GM18868 (cell line): ENCODE results near the gene IKBKG.
"Not testable (repeated sequence)": the region's sequence is repeated elsewhere in the genome, so short reads cannot be mapped to it uniquely, and the experiment has no call there.

Experiments used
- ATAC-seq: cut with Tn5 transposase; IDR thresholded peaks from one replicate; pipeline ENCODE4 v1.9.1; 2021; ENCODE audit warnings: mild to moderate bottlenecking, moderate library complexity; ENCODE audit not compliant: unreplicated experiment

The IKBKG gene

DNA sequence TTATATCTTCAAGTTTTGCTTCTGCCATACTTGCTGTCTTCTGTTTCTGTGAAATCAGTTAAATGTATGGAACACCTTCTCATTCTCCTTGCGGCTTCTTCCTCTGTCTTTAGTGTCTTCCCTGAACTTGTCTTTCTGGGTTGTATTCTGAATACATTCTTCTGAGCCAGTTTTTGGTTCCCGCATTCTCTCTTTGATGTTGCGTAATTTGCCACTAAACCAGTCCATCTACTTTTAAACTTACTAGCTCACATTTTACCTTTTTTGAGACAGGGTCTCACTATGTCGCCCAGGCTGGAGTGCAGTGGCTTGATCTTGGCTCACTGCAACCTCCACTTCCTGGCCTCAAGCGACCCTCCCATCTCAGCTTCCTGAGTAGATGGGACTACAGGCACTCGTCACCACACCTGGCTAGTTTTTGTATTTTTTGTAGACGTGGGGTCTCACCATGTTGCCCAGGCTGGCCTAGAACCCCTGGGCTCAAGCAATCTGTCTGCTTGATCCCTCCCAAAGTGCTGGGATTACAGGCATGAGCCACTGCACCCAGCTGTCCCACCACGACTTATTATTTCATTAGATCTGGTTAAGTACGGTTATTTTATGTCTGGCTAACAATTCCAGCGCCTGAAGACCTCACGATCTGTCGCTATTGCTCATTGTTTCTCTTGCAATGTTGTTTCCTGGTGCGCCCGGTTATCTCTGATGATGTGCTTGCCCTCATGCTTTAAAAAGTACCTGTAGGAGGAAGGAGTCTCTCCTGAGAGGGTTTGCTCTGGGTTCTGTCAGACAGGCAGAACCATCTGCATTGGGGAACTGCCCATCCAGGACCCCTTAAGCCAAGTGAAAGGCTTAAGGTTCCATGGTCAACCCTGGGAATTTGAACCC, 21.6 kb upstream of the IKBKG start:
- ATAC-seq: no peak

DNA sequence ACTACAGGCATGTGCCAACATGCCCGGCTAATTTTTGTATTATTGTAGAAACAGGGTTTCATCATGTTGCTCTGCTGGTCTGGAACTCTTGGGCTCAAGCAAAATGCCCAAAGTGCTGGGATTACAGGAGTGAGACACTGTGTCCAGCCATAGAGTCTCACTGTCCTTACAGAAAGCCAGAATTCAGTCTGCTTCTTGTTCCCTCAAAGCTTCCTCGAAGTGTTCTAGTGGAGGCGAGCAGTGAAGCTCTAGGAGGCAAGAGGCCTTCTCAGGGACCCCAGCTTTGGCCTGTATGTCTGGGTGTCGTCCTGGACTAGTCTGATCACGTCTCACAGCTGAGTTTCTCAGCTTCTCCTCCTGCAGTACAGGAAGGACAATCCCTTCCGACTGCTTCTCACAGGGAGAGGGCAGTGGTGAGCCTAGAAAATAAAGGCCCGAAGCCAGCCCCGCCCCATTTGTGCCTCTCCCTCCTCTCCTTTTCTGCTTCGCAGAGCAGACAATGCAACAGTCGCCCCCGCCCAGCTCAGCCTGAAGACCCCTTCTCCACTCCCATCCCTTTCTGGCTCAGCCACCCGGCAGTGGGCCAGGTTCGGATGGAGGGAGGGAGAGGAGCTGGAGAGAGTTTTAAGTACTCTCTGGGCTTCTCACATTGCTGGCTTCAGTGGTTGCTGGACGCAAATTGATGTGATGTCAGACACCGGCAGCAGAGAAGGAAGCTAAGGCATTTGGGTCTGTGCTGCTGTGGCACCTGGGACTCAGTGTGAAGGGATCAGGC, 20.3 kb upstream of the IKBKG start:
- ATAC-seq: peak; percentile 76

DNA sequence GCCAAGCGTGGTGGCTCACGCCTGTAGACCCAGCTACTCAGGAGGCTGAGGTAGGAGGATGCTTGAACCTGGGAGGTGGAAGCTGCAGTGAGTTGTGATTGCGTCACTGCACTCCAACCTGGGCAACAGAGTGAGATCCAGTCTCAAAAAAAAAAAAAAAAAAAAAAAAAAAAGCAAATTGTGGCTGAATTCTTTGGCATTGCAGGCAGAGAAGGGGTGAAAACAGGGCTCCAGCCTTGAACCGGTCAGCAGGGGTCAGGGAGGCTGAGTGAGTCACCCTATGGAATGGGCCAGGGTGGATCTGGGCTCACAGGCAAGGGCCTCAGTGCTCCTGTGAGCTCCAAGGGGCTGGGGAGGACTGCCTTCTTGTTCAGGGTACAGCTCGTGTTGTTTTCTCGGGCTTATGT, 18.2 kb upstream of the IKBKG start:
- no peak for ATAC-seq

DNA sequence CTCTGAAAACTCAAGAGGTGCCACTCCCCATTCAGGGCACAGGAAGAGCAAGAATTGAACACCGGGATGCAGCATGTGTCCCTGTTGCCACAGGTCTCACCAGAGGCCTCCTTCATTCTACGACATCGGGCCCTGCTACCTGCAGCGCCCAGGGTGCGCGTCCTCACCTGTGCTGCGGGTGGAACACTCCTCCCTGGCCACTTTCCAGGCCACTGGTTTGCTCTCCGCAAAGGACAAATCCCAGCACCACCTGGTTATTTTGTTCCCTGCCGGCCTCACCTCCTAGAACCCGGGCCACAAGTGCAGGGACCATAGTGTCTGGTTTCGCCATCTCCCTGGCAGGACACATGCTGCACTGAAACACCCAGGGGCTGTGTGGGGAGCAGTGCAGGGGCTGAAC, 17.1 kb upstream of the IKBKG start:
- ATAC-seq: no peak

DNA sequence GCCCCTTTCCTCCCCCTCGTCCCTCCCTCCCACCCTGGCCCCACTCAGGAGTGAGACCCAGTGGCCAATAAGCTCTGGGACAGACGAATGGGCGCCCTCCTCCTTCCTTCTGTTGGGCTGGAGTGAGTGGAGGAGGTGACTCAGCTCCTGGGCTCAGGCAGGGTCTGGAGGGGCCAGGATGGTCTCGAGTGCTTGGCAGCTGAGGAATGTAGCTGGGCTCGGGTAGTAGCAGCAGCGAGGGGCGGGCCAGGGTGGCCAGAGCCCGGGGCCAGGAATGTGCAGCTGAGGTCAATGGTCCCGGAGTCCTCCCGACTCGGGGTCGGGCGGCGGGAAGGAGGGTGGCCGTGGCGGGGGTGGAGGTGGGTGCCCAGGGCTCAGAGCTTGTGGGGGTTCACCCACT, 15.8 kb upstream of the IKBKG start:
- ATAC-seq: no peak

DNA sequence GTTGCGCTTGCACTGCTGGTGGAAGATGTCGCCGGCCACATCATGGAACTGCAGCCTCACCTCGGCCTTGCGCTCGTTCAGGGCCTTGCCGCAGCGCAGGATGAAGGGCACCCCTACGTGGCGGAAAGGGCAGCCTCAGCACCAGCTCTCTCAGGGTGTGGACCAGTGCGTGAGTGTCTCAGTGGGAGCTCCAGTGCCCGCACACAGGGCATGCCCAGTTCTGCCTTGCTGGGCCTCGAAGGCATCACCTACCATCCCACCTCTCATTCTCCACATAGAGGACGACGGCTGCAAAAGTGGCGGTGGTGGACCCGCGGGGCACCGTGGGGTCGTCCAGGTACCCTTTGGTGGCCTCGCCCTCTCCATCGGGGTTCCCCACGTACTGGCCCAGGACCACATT, 14.7 kb upstream of the IKBKG start:
- ATAC-seq: no peak

DNA sequence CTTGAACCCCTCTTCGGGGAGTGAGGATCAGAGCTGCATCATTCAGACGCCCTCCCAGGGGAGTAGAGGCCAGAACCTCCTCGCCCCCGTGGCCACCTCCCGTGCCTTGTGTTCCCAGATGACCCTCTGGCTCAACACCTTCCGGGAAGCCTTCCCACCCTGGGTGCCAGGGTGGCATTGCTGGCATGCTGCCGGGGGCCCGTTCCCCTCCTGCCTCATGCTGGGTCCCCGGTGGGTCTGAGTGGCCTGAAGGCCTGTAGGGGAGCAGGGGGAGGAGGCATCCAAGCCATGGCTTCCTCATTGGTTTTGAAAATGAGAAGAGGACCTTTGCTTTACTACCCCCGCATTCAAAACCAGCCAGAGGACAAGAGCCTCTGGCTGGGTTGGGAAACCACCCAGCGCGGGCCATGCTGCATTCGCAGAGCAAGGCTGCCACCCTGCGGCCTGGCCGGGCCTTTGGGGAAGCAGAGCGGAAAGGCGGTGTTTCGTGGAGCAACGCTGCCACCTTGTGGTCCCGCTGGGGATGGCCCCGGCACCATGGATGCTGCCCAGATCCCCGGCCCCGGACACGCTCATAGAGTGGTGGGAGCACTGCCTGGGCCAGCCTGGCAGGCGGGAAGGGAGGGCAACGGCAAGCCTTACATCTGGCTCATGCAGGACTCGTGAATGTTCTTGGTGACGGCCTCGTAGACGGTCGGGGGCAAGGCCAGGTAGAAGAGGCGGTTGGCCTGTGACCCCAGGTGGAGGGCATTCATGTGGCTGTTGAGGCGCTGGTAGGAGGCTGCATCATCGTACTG, 12.7 kb upstream of the IKBKG start:
- ATAC-seq: peak; percentile 78

DNA sequence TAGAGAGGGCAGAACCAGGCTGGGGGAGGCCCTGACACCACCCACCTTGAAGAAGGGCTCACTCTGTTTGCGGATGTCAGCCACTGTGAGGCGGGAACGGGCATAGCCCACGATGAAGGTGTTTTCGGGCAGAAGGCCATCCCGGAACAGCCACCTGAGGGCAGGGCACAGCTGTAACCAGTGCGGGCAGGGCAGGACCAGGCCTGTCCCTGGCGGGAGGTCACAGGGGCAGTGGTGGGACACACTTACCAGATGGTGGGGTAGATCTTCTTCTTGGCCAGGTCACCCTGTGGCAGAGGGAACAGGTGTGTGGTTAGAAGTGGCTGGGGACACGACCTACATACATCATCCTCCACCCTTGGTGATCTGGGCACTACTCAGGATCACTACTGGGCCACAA, 11.5 kb upstream of the IKBKG start:
- ATAC-seq: no peak

DNA sequence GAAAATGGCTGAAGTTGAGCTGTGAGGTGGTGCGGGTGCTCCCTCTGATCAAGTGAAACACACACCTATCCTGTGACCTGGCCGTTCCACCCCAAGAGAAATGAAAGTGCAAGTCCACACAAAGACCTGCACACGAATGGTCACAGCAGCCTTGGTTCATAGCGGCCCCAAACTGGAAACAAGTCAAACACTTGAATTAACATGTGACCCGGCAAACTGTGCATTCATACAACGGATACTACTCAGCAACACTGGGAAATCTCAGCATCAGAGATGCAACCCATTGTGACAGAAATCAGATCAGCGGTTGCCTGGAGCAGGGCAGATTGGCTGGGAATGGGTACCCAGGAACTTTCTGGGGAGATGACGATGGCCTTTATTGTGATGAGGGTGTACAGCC, 8.3 kb upstream of the IKBKG start:
- no peak for ATAC-seq

DNA sequence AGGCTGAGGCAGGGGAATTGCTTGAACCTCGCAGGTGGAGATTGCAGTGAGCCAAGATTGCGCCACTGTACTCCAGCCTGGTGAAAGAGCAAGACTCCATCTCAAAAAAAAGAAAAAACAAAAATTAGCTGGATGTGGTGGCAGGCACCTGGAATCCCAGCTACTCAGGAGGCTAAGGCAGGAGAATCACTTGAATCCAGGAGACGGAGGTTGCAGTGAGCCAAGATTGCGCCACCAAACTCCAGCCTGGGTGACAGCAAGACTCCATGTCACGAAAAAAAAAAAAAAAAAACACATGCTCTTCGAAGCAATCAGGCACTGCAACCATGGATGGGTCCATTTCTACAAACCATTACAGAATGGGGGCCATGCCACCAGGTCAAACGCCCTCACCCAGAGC, 7.1 kb upstream of the IKBKG start:
- not testable (repeated sequence) for ATAC-seq

DNA sequence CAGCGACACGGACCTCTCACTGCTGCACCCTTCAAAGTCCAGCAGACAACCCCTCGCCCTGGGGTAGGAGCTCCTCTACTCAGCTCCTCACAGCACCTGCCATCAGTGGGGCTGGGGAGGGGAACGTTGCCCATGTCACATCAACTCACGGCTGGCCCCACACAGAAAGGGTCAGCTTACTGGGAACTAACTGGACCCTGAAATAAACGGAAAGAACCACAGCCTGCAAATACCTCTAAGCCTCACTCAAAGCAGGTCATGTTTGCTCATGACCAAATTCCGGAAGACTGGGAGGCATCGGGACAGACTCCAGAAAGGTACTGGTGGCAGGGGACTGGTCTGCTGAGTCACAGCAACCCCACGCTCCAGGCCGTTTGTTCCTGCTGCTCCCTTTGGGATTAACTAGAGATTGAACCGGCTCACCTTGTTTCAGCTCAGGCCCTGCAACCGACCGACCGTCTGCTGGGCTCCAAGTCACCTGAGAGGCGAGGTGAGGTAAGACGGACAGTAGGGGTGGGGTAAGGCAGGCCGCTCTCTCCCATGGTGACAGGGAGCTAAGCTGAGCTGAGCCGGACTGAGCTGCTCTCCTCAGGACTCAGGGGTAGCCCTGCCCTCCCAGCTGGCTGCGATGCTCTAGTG, 6.4 kb upstream of the IKBKG start:
- ATAC-seq: no peak

DNA sequence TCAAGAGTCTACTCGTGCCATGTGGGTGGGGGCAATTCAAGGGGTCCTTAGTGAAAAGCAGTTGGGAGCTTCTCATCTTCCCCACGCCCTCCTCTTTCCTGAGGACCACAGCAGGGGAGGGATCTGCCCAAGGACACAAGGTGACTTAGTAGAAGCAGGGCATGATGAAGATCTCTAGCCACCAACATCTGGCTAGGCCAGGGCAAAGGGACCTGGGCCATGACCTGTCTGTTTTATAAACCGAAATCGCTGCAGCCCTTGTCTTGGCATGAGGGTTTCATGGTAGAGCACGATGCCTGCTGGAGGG, 5.9 kb upstream of the IKBKG start:
- ATAC-seq: no peak

DNA sequence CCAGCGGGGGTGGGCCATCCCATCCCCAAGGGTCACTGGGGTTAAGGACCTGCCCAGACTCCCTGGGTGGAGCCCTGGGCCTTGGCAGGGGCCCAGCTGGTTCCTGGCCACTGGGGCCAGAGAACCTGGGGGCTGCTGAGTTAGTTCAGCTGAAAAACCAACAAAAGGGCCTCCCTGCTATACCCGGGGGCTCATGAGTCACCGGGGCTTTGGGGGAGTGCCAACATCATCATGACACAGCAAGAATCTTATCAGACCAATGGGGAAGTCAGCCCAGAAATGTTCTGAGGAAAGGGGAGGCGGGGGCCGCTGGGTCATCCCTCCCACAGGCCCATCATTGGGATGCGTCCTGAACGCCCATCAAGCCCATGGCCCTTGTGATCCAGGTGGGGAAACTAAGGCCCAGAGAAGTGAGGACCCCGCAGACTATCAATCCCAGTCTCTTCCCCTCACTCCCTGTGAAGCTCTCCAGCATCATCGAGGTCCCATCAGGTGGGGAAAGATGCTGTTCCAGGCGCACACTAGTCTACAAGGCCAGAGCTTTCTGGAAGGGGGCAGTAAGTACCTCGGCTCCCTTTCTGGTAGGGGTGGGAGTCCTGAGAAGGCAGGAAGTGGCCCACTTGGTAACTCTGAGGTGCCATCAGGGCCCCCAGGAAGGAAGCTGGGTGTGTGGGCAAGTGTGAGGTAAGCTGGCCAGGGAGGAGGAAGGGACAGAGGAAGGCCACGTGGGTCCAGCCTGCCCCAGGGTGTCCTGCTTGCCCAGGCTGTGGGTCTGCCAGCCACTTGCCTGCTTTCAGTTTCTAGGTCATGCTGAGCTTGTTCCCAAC, 5.3 kb upstream of the IKBKG start:
- ATAC-seq: no peak

DNA sequence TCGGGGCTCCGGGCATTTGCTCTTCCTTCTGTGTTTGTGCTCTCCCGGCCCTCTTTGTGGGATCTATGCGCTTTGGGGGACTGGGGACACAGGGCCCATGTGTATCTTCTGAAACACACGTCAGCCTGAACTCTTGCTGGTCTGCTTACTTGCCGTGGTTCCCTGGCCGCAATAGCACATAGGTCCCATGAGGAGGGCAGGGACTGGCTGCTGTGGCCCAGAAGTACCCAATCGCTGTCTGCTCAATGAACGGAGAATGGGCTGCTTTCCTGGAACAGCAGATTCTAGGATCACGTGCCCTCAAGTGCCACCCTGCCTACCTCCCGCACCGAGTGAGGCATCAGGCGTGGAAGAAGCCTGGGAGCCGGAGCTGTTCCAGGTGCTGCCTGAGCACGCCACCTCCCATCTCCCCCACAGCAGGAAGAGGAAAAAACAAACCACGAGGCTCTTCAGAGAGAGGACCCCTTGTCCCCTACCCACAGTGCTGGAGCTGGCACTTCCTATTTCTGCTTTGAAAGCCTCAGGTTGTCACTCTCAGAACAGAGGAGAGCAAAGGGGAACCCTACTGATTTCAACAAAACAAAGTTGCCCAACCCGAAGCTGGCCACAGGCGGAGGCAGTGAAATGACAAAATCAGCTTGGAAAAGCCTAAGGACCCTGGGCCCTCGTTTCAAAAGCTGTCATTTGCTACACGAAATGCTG, 4.5 kb upstream of the IKBKG start:
- ATAC-seq: no peak

DNA sequence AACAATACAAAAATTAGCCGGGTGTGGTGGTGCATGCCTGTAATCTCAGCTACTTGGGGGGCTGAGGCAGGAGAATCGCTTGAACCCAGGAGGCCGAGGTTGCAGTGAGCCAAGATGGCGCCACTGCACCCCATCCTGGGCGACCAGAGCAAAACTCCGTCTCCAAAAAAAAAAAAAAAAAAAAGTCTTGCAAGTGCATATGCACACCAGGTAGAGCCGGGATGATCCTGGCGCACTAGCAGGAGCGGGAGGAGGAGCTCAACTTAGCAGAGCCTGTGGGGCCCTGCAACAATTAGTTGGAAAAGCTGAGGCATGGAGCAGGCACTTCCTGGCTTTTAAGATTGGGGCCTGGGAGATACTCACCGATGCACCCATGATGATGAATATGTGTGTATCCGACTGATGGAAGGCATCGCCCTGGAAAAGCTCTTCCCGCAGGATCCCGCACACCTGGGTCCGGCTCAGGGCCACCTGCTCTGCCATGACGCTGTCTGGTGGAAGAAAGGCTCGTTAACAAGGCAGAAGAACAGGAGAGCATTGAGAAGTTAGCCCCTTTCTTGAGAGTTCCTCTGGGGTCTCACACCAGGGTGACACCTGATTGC, 1.6 kb upstream of the IKBKG start:
- ATAC-seq: no peak

DNA sequence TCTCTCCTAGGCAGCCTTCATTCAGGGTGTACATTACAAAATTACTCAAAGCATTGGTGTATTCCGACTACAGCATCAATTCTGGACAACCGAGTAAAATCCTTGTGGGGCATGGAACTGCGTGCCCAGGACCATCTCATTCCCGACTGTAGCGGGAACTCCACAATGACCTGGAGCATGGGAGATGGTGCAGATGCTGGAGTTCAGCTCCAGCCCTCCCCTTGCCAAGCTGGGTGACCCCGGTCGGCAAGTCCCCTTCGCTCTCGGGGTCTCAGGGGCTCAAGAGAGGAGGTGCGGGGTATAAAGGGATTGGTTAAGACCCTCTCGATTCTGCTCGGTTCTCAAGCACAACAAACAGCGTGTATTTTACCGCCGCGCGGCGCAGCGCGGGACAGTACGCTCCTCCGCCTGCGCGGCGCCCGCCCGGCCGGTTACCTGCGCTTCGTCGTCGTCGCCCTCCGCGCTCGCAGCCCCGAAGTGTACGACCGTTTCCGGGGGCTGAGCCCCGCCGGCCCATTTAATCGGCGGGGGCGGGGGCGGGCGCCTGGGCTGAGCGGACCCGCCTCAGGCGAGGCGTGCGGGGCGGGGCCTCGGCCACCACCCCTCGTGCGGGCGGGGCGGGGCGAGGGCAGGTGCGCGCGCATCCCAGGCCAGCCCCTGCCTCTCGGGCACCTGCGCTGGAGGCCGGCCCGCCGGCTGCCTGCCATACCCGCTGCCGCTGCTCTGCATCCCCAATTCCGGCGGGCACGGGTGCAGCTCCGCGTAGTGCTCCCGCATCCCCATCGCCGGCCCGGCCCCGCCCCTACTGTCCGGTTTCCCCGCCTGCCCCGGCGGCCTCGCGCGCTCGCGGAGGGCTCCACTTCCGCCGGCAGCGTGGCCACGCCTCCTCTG, 821 bp upstream of the IKBKG start, which contains the start of gene G6PD:
G6PD (minus strand) TSS at position 493 of the 891 bp plus-strand sequence. CDS start 691 bp downstream, outside the sequence.
- ATAC-seq: peak; percentile 47

DNA sequence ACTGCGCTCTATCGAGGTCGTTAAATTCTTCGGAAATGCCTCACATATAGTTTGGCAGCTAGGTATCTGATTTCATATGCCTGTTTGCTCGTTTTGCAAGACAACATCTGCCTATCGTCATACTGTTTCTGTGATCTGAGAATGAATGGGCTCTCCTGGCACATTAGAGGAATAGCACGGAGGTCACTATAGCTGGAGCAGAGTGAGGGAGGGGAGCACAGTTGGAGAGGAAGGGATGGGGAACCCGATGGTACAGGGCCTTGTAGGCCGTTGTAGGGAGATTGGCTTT, 552 bp downstream of the IKBKG start:
- ATAC-seq: no peak

DNA sequence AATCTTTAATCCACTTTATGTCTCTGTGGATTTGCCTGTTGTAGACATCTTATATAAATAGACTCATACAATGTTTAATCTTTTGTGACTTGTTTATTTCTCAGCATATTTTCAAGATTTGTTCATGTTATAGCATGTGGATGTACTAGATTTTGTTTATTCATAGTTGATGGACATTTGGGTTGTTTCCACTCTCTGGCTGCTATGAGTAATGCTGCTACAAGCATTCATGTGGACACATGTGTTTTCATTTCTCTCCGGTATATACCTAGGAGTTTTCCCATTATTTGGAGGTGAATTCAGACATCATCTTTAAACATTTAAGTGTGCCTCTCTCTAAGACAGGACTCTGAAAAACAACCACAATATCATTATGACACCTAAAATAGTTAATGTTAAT, 2.3 kb downstream of the IKBKG start:
- no peak for ATAC-seq
